LNCAP (cell line): ENCODE results near the gene MNAT1.

ENCODE experiments used
- TF ChIP-seq, protein P1 (sequence below): fragments of 450-650 bp; IDR thresholded peaks from 2 replicates; pipeline ENCODE4 v1.5.1; 2017; ENCODE audit warnings: mild to moderate bottlenecking

Gene MNAT1

DNA sequence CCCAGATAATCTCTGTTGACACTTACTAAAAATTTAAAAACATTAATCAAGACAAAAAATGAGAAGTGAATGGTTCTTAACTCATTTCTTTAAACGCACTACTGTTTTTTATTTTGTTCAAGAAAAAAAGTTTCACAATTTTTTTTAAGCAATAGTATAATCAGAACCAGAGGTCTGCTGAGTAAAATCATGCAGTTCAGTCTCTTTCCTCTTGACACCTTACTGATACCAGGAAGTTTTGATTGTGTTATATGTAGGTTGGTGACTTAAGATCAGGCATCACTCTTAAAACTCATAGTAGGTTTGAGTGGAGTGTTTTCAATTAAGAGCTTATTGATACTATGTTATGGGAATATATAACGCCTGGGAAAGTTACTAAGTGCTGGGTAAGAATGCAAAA lies 125.0 kb downstream of the MNAT1 start:
- TF ChIP-seq, protein P1, sequence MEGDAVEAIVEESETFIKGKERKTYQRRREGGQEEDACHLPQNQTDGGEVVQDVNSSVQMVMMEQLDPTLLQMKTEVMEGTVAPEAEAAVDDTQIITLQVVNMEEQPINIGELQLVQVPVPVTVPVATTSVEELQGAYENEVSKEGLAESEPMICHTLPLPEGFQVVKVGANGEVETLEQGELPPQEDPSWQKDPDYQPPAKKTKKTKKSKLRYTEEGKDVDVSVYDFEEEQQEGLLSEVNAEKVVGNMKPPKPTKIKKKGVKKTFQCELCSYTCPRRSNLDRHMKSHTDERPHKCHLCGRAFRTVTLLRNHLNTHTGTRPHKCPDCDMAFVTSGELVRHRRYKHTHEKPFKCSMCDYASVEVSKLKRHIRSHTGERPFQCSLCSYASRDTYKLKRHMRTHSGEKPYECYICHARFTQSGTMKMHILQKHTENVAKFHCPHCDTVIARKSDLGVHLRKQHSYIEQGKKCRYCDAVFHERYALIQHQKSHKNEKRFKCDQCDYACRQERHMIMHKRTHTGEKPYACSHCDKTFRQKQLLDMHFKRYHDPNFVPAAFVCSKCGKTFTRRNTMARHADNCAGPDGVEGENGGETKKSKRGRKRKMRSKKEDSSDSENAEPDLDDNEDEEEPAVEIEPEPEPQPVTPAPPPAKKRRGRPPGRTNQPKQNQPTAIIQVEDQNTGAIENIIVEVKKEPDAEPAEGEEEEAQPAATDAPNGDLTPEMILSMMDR = no peak

DNA sequence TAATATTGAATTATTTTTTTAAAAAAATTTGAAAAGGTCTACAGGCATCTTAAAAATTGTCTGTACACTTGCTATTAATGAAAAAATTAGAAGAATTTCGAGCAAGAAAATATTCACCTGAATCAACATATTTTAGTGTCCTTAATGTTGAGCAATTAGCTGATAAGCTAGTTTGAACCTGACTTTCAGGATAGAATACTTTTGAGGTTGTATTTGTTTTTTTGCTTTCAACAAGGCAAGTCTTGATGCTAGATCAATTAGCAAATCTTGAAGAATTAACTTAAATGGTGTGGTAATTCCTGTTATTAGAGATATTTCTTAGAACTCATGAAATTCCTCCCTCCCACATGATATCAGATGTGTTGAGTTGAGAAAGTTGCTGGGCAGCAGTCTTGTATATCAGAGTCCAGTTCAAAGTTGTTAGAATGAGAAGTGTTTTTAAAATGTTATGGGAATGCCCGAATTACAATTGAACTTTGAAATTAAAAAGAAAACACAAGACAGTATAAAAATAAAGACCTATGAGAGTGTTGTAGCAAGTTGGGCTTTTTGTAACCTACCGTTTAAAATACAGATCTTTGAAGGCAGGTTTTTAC lies 127.1 kb downstream of the MNAT1 start:
- TF ChIP-seq, protein P1 = no peak

DNA sequence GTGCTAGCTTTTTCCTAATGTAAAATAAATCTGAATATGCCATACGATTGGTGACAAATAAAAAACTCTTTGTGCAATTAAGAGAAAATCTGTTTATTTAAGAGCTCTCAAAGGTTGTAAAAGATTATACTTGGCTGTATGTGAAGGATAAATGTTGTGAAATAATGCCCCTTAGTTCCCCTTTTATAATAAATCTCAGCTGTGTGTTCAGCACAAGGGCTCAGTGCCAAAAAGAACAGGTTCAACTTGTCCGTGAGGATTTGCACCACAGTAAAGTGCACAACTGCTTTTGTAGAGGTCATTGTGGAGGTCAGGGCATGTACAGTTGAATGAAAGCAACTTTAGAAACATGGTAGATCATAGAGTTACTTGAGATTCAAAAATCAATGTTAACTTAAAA lies 127.7 kb downstream of the MNAT1 start:
- TF ChIP-seq, protein P1 = no peak

DNA sequence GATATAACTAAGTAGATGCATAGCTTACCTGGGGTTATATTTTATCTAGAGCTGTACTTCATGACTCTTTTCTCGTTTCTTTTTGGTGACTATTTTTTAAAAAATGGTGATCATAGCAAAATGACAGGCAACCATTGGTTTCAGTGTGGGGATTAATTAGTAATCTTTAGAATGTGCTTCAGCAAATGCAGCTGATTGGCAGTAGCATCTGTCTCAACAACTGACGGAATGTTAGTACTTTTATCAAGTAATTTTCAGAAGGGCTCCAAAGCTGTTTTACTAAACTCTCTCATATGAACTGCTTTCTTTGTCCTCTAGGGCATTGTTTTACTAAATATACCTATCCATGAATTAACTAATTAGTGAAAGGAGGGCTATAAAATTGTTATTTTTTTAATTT lies 128.7 kb downstream of the MNAT1 start:
- TF ChIP-seq, protein P1 = no peak

DNA sequence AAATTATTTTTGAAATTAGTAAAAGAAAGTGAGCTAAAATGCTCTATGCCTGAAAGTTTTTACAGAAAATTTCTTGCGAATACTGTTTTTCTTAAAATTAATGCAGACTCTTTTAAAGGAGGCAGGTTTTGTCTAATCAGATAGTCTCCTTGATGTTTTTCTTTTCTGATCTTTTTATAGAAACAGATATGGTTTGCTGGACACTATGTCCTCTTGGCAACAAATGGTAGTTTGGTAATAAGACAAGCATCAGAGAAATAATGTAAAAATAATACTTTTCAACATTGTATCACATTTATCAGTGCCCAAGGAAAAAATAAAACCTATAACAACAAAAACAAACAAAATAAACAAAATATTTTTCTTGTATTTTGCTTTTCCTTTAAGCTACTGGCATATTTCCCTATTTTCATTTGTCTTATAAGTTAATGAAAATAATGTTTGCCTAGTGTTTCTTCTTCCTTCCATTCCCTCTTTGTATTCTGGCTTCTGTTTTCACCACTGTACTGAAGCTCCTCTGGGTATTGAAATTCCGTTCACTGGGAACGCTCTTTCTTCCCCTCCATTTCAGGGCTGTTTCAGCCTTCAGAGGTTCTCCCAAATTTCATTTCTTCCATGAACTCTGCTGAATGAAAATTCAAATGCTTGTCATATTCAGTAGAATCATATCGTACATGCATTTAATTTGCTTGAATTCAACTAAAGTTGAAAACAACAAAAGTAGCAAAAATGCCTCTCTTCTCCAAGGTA lies 131.0 kb downstream of the MNAT1 start:
- TF ChIP-seq, protein P1 = no peak

DNA sequence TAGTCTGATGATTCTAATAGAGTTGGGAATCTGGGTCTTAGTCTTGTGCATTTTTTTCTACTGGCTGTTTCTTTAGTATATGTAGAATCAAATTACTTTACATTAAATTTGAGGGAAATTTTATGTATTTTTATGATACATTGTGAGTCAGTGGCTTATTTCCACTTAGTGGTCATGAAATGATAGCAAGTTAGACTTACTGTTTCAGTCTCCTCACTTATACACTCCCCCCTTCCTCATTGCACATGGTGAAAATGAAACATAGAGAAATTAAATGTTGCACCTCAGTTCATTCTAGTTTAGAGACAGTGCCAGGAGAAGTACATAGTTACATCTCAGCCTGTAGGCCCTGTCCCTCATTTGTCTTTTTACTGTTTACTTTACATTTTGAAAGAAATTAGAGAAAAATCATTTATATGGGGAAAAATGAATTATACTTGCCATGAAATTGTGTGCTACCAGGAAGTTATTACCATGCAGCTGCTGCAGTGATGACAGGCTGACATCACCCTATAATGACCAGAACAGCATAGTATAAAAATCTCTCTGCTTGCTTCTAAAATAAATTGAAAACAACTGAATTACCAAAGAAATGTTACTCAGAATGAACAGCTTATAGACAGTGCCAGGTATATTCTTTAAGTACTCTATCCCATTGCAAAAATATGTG lies 133.1 kb downstream of the MNAT1 start:
- TF ChIP-seq, protein P1 = no peak

DNA sequence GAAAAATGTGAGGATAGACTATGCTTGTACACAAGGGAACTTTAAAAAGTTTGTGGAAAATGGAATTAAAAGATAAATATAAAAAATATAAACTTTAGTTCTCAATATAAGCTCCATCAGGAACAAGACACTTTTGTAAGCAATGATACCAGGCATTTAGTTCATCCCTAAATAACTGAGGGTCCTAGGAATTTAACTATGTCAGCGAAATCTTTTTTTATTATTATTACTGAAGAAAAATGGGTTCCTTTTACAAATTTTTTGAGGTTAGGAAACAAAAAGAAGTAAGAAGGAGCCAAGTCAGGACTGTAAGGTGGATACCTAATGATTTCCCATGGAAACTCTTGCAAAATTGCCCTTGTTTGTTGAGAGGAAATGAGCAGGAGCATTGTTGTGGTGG lies 143.6 kb downstream of the MNAT1 start:
- TF ChIP-seq, protein P1 = no peak
